ENCODE results near the gene NKRF.

The NKRF gene

DNA sequence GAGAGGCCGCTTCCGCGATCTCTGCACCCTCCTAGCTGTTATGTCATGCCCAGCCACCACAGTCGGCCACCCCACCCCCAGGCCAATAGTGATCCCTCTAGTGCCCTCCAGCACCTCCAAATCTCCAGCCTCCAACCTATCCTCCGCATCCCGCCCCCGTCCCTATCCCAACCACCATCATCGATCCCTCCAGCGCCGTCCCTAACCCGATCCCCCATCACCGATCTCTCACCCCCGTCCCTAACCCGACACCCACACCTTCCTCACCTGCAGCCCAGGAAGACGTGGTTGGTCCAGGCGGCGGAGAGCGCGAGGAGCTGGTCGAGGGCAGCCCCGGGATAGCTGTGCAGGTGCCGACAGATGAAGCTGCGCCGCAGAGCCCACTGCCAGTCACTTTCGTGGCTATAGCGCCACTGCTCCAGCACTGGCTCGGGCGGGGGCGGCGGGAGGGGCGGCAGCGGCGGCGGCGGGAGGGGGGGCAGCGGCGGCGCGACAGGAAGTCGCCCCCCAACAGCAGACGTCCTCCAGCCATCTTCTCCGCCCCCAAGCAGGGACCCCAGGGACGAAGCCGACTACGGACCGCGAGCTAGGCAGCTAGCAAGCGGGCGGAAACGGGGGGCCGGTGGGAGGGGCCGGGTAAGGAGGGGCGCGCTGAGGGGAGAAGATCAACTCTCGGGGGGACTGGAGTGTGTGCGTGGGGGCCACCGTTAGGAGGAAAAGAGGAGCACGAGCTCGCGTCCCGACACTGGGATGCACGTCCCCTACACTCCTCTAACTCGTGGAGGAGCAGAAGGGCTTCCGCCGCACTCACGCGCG, 552 bp downstream of the NKRF start:
- TF ChIP-seq MYC (IDR thresholded peaks at IDR 0.05; ENCODE audit: low read depth, low read length) (no peak), POLR2A (IDR thresholded peaks at IDR 0.05; ENCODE audit: extremely low read depth, insufficient read length) (no peak)
- TF ChIP-seq, protein P1, sequence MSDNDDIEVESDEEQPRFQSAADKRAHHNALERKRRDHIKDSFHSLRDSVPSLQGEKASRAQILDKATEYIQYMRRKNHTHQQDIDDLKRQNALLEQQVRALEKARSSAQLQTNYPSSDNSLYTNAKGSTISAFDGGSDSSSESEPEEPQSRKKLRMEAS (IDR thresholded peaks at IDR 0.05; ENCODE audit: low read depth, low read length) = no peak
- TF ChIP-seq, protein P2, sequence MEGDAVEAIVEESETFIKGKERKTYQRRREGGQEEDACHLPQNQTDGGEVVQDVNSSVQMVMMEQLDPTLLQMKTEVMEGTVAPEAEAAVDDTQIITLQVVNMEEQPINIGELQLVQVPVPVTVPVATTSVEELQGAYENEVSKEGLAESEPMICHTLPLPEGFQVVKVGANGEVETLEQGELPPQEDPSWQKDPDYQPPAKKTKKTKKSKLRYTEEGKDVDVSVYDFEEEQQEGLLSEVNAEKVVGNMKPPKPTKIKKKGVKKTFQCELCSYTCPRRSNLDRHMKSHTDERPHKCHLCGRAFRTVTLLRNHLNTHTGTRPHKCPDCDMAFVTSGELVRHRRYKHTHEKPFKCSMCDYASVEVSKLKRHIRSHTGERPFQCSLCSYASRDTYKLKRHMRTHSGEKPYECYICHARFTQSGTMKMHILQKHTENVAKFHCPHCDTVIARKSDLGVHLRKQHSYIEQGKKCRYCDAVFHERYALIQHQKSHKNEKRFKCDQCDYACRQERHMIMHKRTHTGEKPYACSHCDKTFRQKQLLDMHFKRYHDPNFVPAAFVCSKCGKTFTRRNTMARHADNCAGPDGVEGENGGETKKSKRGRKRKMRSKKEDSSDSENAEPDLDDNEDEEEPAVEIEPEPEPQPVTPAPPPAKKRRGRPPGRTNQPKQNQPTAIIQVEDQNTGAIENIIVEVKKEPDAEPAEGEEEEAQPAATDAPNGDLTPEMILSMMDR (IDR thresholded peaks at IDR 0.05; ENCODE audit: low read depth, low read length) = no peak
- DNase-seq (ENCODE audit: low read depth) = peak; percentile 69
- peak overlapping the region; percentile 86 for H3K4me3 ChIP-seq (ENCODE audit: low read depth, low read length)

DNA sequence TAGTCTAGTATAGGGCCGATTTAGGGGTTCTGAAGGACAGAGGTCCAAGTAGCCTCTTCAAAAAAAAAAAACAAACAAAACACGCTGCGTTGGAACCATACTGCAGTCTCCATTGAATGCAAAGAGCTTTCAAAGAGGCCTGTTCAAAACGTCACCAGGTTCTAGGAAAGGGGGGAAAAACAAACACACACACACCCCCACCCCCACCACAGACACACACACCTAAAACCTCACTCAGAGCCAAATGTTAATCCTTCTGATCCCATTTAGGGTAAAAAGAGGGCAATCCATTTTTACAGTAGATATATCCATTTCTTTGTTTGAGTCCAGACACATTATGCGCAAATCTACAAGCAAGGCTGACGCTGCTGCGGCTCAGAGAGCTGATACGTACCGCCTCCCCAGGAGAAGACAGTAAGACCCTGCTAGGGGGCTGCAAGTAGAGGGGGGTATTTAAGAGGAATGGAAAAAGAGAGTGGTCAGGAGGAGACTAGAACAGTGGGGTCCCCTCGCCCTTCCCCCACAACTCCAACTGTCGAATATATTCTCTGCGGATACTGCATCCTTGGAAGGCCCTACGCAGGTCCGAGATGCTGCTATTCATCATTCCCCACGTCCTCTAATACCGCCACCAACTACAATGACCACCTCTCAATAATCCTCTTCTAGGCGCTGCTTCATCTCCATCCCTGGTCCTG, 1.3 kb downstream of the NKRF start:
- peak overlapping the region; percentile 86 for H3K4me3 ChIP-seq (ENCODE audit: low read depth, low read length)
- DNase-seq (ENCODE audit: low read depth) = no peak
- TF ChIP-seq MYC (IDR thresholded peaks at IDR 0.05; ENCODE audit: low read depth, low read length) (no peak), POLR2A (IDR thresholded peaks at IDR 0.05; ENCODE audit: extremely low read depth, insufficient read length) (no peak)
- TF ChIP-seq, protein P1 (IDR thresholded peaks at IDR 0.05; ENCODE audit: low read depth, low read length) = no peak
- TF ChIP-seq, protein P2 (IDR thresholded peaks at IDR 0.05; ENCODE audit: low read depth, low read length) = no peak

DNA sequence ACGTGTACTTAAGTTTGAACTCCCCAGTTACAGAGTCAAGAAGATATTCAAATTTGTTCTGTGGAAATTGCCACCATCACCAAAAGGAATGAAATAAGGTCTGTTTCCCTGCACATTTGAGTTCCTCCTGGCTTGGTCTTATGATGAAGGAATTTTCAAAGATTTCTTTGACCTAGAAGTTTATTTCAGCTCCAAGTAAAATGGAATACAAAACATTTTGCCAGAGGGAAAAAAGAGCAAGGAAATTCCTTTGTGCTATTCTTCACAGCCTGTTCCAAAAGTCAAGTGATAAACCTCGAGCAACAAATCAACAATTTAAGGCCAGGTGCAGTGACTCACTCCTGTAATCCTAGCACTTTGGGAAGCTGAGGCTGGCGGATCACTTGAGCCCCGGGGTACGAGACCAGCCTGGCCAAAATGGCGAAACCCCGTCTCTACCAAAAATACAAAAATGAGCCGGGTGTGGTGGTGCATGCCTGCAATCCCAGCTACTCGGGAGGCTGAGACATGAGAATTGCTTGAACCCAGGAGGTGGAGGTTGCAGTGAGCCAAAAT, 3.4 kb downstream of the NKRF start:
- no peak for DNase-seq (ENCODE audit: low read depth)
- H3K4me3 ChIP-seq (ENCODE audit: low read depth, low read length) = no peak overlapping the region
- no peak for TF ChIP-seq MYC (IDR thresholded peaks at IDR 0.05; ENCODE audit: low read depth, low read length)
- TF ChIP-seq POLR2A (IDR thresholded peaks at IDR 0.05; ENCODE audit: extremely low read depth, insufficient read length) = no peak
- TF ChIP-seq, protein P2 (IDR thresholded peaks at IDR 0.05; ENCODE audit: low read depth, low read length) = no peak
- TF ChIP-seq, protein P1 (IDR thresholded peaks at IDR 0.05; ENCODE audit: low read depth, low read length) = no peak

DNA sequence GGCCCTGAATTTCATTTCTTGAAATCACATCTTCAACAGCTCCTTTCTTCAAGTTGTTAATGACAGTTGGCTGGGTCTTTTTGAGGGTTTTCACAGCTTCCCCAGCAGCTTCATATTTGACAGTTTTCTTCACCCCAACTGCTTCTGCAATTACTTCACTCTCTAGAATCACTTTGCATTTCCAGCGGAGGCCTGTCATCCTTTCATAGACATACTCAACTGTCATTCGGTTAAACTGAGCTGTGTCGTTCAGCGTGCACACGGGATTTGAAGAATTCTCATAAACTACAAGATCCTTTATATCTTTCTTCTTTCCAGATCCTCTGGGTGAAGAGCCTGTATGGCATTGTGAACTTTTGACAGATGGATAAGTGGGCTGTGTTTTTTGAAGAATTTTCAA, 16.4 kb downstream of the NKRF start:
- TF ChIP-seq, protein P1 (IDR thresholded peaks at IDR 0.05; ENCODE audit: low read depth, low read length) = no peak
- TF ChIP-seq, protein P2 (IDR thresholded peaks at IDR 0.05; ENCODE audit: low read depth, low read length) = no peak
- TF ChIP-seq MYC (IDR thresholded peaks at IDR 0.05; ENCODE audit: low read depth, low read length) = no peak
- TF ChIP-seq POLR2A (IDR thresholded peaks at IDR 0.05; ENCODE audit: extremely low read depth, insufficient read length) = no peak
- H3K4me3 ChIP-seq (ENCODE audit: low read depth, low read length) = no peak overlapping the region
- no peak for DNase-seq (ENCODE audit: low read depth)

DNA sequence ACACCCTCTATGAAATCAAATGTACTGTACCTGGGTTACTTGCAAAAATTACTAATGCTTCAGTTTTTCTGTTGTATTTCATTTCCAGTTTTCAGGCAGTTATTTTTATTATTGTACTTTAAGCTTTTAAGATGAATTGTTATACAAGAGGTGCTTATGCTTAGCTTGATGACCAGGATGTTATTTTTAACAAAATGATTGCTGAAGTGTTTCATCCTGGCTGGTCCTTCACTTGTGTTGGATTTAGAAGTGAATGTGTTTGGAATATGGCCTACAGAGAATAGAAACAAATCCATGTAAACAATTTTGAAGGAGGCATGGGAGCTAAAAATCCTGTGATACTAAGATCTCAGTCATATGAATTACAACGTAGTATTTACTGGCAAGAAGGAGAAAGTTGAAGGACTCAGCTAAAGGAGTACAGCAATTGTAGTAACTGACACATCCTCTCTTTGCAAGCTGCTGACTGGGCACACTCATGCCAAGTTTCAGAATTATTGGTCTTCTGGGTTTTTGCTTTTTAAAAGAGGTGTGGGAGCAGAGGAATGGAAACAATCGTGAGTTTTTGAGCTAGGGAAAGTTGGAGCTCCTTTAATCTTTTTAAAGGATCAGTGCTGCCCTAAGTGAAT, 22.7 kb downstream of the NKRF start:
- TF ChIP-seq, protein P2 (IDR thresholded peaks at IDR 0.05; ENCODE audit: low read depth, low read length) = no peak
- no peak for TF ChIP-seq MYC (IDR thresholded peaks at IDR 0.05; ENCODE audit: low read depth, low read length)
- TF ChIP-seq, protein P1 (IDR thresholded peaks at IDR 0.05; ENCODE audit: low read depth, low read length) = no peak
- no peak for TF ChIP-seq POLR2A (IDR thresholded peaks at IDR 0.05; ENCODE audit: extremely low read depth, insufficient read length)
- no peak overlapping the region for H3K4me3 ChIP-seq (ENCODE audit: low read depth, low read length)
- no peak for DNase-seq (ENCODE audit: low read depth)

Measured in NB4 (cell line).